HepG2 (cell line): Measurements from ENCODE around the gene GALC. TPM values are rescaled to one million over a fixed set of nuclear protein-coding genes. Genes with fewer than 3 reads are reported as not detected.

Source experiments
- ATAC-seq: fragments of 200-7000 bp; cut with Tn5 transposase; 3 replicates; pipeline ENCODE4 v1.9.1; 2020; ENCODE audit warnings: mild to moderate bottlenecking, moderate library complexity
- BruUV-seq: library from RNA; stranded (reverse); fragments of 400-500 nt; replicated peaks from 2 replicates; lab custom pipeline; 2021; lab: Mats Ljungman, UMichigan
- CTCF ChIA-PET: fragments of 300-600 bp; formaldehyde crosslinking; extraction: SDS; loops from one replicate; lab custom pipeline; 2021; ENCODE audit warnings: low total read pairs, inconsistent platforms, low intra/inter-chr PET ratio; lab: Yijun Ruan, JAX
- POLR2A ChIA-PET: fragments of 350-600 bp; sonication (Branson Sonifier 250); formaldehyde crosslinking; loops from one replicate; lab custom pipeline; 2020; ENCODE audit warnings: antibody characterized with exemption, inconsistent platforms; lab: Yijun Ruan, JAX
- DNase-seq: peaks from one replicate; pipeline ENCODE4 v3.0.0-alpha.2; 2015; ENCODE audit warnings: low spot score
- FAIRE-seq: peaks from 3 replicates; lab custom pipeline; 2011; peaks lifted over from hg19 to GRCh38; lab: Jason Lieb, UNC
- H2AFZ ChIP-seq: one replicate; pipeline ENCODE4 v1.6.1; 2011; ENCODE audit warnings: low read length, inconsistent platforms
- H3K27ac ChIP-seq: fragments of 300-600 bp; 3 replicates; pipeline ENCODE4 v1.8.0; 2011; ENCODE audit warnings: mixed run types, mild to moderate bottlenecking, mixed read lengths, low read length, inconsistent platforms; ENCODE audit not compliant: insufficient read depth; ENCODE audit errors: extremely low read length
- H3K27me3 ChIP-seq, 2 experiments: fragments of 200-600 bp in 1 of 2; 2 replicates in 1 of 2; 3 replicates in 1 of 2; pipeline versions ENCODE4 v1.6.0 to v1.8.0; 2011; ENCODE audit warnings: low read length in 2 of 2, mild to moderate bottlenecking in 2 of 2, moderate library complexity in 2 of 2, inconsistent platforms in 1 of 2; ENCODE audit not compliant: insufficient read depth in 2 of 2, control insufficient read depth in 1 of 2
- H3K36me3 ChIP-seq, 2 experiments: fragments of 200-600 bp in 1 of 2; replicated peaks in 1 of 2; 2 replicates in 1 of 2; 3 replicates in 1 of 2; pipeline versions ENCODE4 v1.5.1 to v1.8.0; 2011; ENCODE audit warnings: low read length in 2 of 2, inconsistent platforms in 1 of 2; ENCODE audit not compliant: insufficient read depth in 2 of 2, control insufficient read depth in 1 of 2
- H3K4me1 ChIP-seq: 2 replicates; pipeline ENCODE4 v1.5.1; 2012; ENCODE audit warnings: low read length, inconsistent platforms; ENCODE audit not compliant: insufficient read depth
- H3K4me2 ChIP-seq: 2 replicates; pipeline ENCODE4 v1.6.0; 2011; ENCODE audit warnings: low read depth, low read length, inconsistent platforms
- H3K4me3 ChIP-seq, 3 experiments: fragments of 200-600 bp in 1 of 3; sonication (generic), shearing (Covaris generic) in 1 of 3; replicated peaks in 1 of 3; 2 replicates each; pipeline ENCODE4 v1.5.1; 2011 to 2016; ENCODE audit warnings: low read length in 3 of 3, inconsistent platforms in 2 of 3, low read depth in 2 of 3, mild to moderate bottlenecking in 2 of 3, control low read depth in 1 of 3, mixed read lengths in 1 of 3; ENCODE audit not compliant: insufficient read depth in 1 of 3
- H3K79me2 ChIP-seq: one replicate; pipeline ENCODE4 v1.6.1; 2011; ENCODE audit warnings: low read length, inconsistent platforms; ENCODE audit not compliant: insufficient read depth
- H3K9ac ChIP-seq: 2 replicates; pipeline ENCODE4 v1.6.0; 2011; ENCODE audit warnings: mild to moderate bottlenecking, low read depth, low read length, inconsistent platforms; ENCODE audit not compliant: insufficient read depth
- H3K9me3 ChIP-seq: 2 replicates; pipeline ENCODE4 v1.5.1; 2012; ENCODE audit warnings: mild to moderate bottlenecking, low read length
- H4K20me1 ChIP-seq: 2 replicates; pipeline ENCODE4 v1.6.0; 2011; ENCODE audit warnings: inconsistent platforms, mild to moderate bottlenecking, low read length, moderate library complexity; ENCODE audit not compliant: insufficient read depth
- ARHGAP35 ChIP-seq: sonication (generic); formaldehyde crosslinking; IDR thresholded peaks from 2 replicates; pipeline ENCODE4 v1.9.0; 2022; ENCODE audit warnings: mild to moderate bottlenecking, inconsistent platforms, moderate library complexity, missing genetic modification reagents, borderline replicate concordance
- BRCA1 ChIP-seq: sonication (generic); formaldehyde crosslinking; IDR thresholded peaks from 2 replicates; pipeline ENCODE4 v1.4.0; 2020; ENCODE audit warnings: missing genetic modification reagents
- DNMT3B ChIP-seq: conservative IDR thresholded peaks from 2 replicates; pipeline ENCODE4 v1.6.1; 2016; ENCODE audit warnings: missing biosample characterization, control low read depth
- FOXA3 ChIP-seq: IDR thresholded peaks from 2 replicates; pipeline ENCODE4 v1.6.1; 2016; ENCODE audit warnings: missing genetic modification reagents, missing compliant biosample characterization
- GFI1 ChIP-seq: sonication (generic); formaldehyde crosslinking; IDR thresholded peaks from 2 replicates; pipeline ENCODE4 v1.5.0; 2020; ENCODE audit warnings: missing genetic modification reagents, mild to moderate bottlenecking, borderline replicate concordance
- HHEX ChIP-seq: IDR thresholded peaks from 2 replicates; pipeline ENCODE4 v1.6.1; 2016; ENCODE audit warnings: control low read depth
- PCBP1 ChIP-seq: fragments of 200-400 bp; formaldehyde crosslinking; IDR thresholded peaks from 2 replicates; pipeline ENCODE4 v1.6.1; 2017; ENCODE audit warnings: mild to moderate bottlenecking, low read depth, low read length, borderline replicate concordance
- PITX1 ChIP-seq: sonication (generic); formaldehyde crosslinking; IDR thresholded peaks from 2 replicates; pipeline ENCODE4 v1.5.1; 2020; ENCODE audit warnings: mild to moderate bottlenecking, missing genetic modification reagents
- RCOR2 ChIP-seq: IDR thresholded peaks from 2 replicates; pipeline ENCODE4 v1.6.1; 2016; ENCODE audit warnings: missing biosample characterization, missing genetic modification reagents
- RORA ChIP-seq: sonication (generic); formaldehyde crosslinking; IDR thresholded peaks from 2 replicates; pipeline ENCODE4 v1.5.0; 2020; ENCODE audit warnings: mild to moderate bottlenecking, missing genetic modification reagents, moderate library complexity
- SOX5 ChIP-seq: IDR thresholded peaks from 2 replicates; pipeline ENCODE4 v1.6.1; 2016; ENCODE audit warnings: borderline replicate concordance
- SOX6 ChIP-seq, 2 experiments: fragments of 450-650 bp in 1 of 2; sonication (generic) in 1 of 2; formaldehyde crosslinking in 1 of 2; IDR thresholded peaks; 2 replicates each; pipeline versions ENCODE4 v1.4.0 to v1.6.1; 2017 to 2020; ENCODE audit warnings: antibody characterized with exemption in 1 of 2, mild to moderate bottlenecking in 1 of 2, missing genetic modification reagents in 1 of 2
- ZNF317 ChIP-seq: sonication (generic); formaldehyde crosslinking; IDR thresholded peaks from 2 replicates; pipeline ENCODE4 v1.5.0; 2020; ENCODE audit warnings: mild to moderate bottlenecking, missing genetic modification reagents
- ZNF567 ChIP-seq: sonication (generic); formaldehyde crosslinking; IDR thresholded peaks from 2 replicates; pipeline ENCODE4 v1.8.1; 2023; ENCODE audit warnings: mild to moderate bottlenecking, missing genetic modification reagents, borderline replicate concordance
- ZNF687 ChIP-seq: sonication (generic); formaldehyde crosslinking; IDR thresholded peaks from 2 replicates; pipeline ENCODE4 v1.5.1; 2020; ENCODE audit warnings: mild to moderate bottlenecking, missing genetic modification reagents, moderate library complexity
- ZSCAN12 ChIP-seq: sonication (generic); formaldehyde crosslinking; IDR thresholded peaks from 2 replicates; pipeline ENCODE4 v1.9.0; 2021; ENCODE audit warnings: mild to moderate bottlenecking, missing genetic modification reagents
- WGBS: methylation state at CpG from one replicate; pipeline ENCODE4 v1.1.6; 2017; ENCODE audit warnings: low lambda C conversion rate; 5-methylcytosine and 5-hydroxymethylcytosine counted together
- in situ Hi-C: cut with HindIII; loops from 2 replicates; pipeline ENCODE4 v1.10.0; 2017; ENCODE audit warnings: low pct_unique_long_range_greater_than_20kb; ENCODE audit not compliant: extremely low pct_ligation_motif_present
- intact Hi-C: fragments of 100-400 bp; cut with micrococcal nuclease; formaldehyde crosslinking; loops from one replicate; pipeline ENCODE4 v1.10.0; 2022; ENCODE audit not compliant: unreplicated experiment
- polyA plus RNA-seq, 8 experiments: library from polyadenylated mRNA; depleted of rRNA in 3 of 8; stranded (reverse) in 7 of 8; unstranded in 1 of 8; fragments of >200 nt; fragmentation: Illumina TruSeq in 4 of 8; extraction: Trizol in 4 of 8; gene quantifications; 2 replicates each; pipeline versions ENCODE4 v1.2.1 to v1.2.3, GENCODE V29; 2011 to 2016; ENCODE audit warnings: low read depth in 4 of 8, missing spikeins in 1 of 8, mixed read lengths in 1 of 8; ENCODE audit not compliant: insufficient read depth in 1 of 8
- total RNA-seq, 5 experiments: library from RNA; depleted of rRNA; stranded (reverse); fragments of >200 nt; fragmentation: Illumina TruSeq; extraction: Trizol; gene quantifications; 2 replicates each; pipeline ENCODE4 v1.2.3, GENCODE V29; 2016; ENCODE audit warnings: low read depth in 1 of 5
- TF ChIP-seq, protein P1 (sequence below): sonication (generic); formaldehyde crosslinking; IDR thresholded peaks from 2 replicates; pipeline ENCODE4 v1.8.0; 2022; ENCODE audit warnings: low read depth, missing genetic modification reagents
- TF ChIP-seq, protein P2 (sequence below): IDR thresholded peaks from 2 replicates; pipeline ENCODE4 v1.6.1; 2016; ENCODE audit warnings: low read depth, control low read depth

GALC gene
- total and polyA plus RNA-seq, 2 of the 13 experiments (the other 11 are each of a cell fraction or from before 2014, with no cell fraction given), result not detected

DNA sequence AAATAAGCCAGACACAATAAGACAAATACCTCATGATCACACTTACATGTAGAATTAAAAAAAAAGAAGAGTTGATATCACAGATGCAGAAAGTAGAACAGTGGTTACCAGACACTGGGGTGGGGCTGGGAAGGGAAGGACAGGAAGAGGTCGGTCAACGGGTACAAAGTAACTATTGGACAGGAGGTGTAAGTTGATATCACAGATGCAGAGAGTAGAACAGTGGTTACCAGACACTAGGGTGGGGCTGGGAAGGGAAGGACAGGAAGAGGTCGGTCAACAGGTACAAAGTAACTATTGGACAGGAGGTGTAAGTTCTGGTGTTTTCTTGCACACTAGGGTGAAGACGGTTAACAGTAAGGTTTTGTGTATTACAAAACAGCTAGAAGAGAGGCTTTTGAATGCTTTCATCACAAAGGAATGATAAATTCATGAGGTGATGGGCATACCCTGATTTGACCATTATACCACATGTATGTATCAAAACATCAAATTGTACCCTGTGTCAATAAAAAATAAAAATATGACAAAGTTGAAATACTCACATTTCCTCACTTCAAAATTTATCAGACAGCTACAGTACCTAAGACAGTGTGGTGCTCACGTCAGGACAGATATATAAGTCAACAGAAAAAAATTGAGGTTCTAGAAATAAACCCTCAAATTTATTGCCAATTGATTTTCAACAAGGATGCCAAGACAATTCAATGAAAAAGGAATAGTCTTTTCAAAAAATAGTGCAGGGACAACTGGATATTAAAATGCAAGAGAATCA, 32.8 kb downstream of the GALC start:
- CTCF ChIA-PET, result no interaction called here
- TF ChIP-seq PCBP1 (no peak), ZNF567 (CRISPR knock-in tag) (no peak), ZNF687 (CRISPR knock-in tag) (no peak), SOX5 (CRISPR knock-in tag) (no peak), ZNF317 (CRISPR knock-in tag) (no peak), PITX1 (CRISPR knock-in tag) (no peak), HHEX (CRISPR knock-in tag) (no peak), ZSCAN12 (CRISPR knock-in tag) (no peak), BRCA1 (CRISPR knock-in tag) (no peak), RORA (CRISPR knock-in tag) (no peak), GFI1 (CRISPR knock-in tag) (no peak), SOX6 (IDR thresholded peaks at IDR 0.05) (no peak), SOX6 (CRISPR knock-in tag; IDR thresholded peaks at IDR 0.05) (no peak), ARHGAP35 (CRISPR knock-in tag) (no peak), FOXA3 (CRISPR knock-in tag) (no peak), RCOR2 (no peak), DNMT3B (no peak)
- TF ChIP-seq, protein P1, sequence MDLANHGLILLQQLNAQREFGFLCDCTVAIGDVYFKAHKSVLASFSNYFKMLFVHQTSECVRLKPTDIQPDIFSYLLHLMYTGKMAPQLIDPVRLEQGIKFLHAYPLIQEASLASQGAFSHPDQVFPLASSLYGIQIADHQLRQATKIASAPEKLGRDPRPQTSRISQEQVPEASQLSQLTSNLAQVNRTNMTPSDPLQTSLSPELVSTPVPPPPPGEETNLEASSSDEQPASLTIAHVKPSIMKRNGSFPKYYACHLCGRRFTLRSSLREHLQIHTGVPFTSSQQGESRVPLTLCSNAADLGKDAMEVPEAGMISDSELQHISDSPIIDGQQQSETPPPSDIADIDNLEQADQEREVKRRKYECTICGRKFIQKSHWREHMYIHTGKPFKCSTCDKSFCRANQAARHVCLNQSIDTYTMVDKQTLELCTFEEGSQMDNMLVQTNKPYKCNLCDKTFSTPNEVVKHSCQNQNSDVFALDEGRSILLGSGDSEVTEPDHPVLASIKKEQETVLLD (CRISPR knock-in tag), result no peak
- TF ChIP-seq, protein P2, sequence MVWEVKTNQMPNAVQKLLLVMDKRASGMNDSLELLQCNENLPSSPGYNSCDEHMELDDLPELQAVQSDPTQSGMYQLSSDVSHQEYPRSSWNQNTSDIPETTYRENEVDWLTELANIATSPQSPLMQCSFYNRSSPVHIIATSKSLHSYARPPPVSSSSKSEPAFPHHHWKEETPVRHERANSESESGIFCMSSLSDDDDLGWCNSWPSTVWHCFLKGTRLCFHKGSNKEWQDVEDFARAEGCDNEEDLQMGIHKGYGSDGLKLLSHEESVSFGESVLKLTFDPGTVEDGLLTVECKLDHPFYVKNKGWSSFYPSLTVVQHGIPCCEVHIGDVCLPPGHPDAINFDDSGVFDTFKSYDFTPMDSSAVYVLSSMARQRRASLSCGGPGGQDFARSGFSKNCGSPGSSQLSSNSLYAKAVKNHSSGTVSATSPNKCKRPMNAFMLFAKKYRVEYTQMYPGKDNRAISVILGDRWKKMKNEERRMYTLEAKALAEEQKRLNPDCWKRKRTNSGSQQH (CRISPR knock-in tag), result no peak
- 3% methylated on average over 5 of the region's 5 CpGs for WGBS
- Histone ChIP-seq H3K27ac (no peak overlapping the region), H3K9ac (no peak overlapping the region), H3K27me3 (no peaks in the 10 kb centered on the region; a peak in 1 of 5 replicates), H4K20me1 (no peaks in the 10 kb centered on the region), H3K9me3 (no peaks in the 10 kb centered on the region), H2AFZ (no peak overlapping the region), H3K4me2 (no peak overlapping the region), H3K36me3 (no peaks in the 10 kb centered on the region), H3K4me1 (no peaks in the 10 kb centered on the region), H3K79me2 (no peaks in the 10 kb centered on the region), H3K4me3 (no peak overlapping the region)
- no TSS peak for BruUV-seq
- intact Hi-C loops, result no loop called here
- DNase-seq (no peak), FAIRE-seq (no peak), ATAC-seq (no peak)
- in situ Hi-C loops, result no loop called here
- POLR2A ChIA-PET, result no interaction called here
